NCI-H748 treated with DMSO at 0.1 percent for 48 hours (cell line): ENCODE measurements around the gene SH3BP4.

ENCODE experiments used
- DNase-seq: peaks from one replicate; lab custom pipeline; 2025; lab: John Stamatoyannopoulos, UW

Gene SH3BP4

DNA sequence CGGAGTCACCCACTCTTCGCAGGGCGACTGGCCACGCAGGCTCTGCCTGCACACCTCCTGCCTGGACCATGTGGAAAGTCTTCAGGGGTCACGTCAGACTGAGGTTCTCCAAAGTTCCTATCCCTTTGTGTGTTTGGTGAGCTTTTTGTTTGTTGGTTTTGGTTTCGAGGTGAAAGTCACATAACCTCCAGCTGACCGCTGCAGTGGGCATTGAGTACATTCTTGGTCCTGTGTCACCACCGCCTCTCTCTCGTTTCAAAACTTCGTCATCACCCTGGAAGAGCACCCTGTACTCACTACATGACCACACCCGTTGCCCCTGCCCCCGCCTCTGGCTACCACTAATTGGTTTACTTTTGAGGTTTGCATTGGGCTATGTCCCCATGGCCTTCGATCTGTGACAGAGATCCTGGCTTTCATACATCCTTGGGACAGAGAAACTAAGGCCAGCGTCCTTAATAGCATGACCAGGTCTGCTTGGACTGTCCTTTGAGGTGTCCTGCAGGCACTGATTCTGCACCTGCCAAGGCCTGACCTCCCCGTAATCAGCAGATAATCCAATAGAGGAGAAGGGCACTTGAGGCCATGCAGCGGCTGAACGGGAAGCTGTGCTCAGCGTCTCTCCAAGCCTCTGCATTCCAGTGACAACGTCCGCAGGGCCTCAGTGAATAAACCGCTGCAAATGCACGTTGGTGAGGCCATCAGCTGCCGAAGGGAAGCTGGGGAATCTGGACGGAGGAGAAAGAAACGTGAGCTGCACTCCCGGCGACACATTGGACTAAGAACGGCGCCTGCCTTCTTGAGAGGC, 46.8 kb downstream of the SH3BP4 start:
- no peak for DNase-seq

DNA sequence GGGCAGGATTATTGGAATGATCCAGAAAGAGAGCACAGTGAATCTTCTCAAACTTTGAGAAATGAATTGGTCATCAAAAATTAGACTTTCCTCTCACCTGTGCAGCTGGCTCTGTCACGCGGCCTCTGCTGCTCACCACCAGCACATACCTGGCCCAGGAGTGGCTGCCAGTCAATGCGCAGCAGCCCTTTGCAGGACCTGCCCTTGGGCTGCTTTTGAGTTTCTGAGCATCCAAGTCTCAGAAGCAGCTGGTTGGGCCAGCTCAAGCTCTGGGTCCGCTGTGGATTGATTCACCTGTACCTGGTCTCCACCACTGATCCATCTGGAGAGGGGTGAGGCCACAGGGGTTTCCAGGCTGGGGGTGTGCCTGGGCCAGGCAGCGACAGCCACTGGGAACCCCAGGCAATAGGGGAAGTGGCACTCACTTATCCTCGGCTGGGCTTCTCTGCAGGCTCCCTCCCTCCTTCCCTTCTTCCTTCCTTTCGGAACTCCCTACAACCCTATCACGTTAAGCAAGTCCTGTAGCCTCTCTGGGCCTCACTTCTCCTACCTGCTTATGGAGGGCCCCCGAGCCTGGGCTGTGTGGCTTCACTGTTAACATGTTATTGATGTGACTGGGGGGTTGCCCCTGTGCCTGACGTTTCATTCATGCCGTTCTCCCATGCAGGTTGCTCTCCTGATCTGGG, 48.1 kb downstream of the SH3BP4 start:
- no peak for DNase-seq

DNA sequence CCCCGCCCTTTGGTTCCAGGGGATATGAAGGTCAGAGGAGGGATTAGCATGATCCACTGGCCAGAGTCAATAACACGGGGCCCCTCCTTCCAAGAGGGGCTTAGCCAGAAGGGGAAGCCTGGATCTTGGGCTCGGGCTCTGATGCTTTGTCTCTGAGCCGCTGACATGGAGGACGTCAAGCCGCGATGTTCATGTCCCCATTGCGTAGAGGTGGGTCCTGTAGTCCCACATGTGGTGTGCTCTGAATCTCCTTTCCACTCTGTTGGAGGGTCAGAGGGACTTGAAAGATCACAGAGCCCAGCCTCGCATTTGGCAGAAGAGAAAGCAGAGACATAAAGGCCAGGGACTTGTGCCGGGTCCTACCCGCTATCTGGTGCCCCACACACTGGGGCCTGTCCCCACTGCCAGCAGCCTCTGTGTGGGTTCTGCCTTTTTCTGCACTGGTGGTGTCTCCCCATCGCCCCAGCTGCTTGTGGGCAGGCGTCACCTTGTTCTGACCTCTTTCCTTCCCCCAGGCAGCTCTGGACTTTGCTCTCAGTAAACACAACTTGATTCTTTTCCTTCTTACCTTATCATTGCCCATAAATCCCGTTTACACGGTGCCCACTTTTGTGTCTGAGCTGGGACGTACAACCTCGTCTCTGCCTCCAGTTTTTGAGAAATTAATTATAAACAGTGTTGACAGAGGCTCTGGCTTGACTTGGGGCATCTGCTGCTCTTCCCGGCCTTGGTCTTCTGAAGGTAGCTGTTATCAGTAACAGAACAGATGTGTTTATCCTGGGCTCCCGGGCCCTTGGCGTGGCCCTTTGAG, 48.8 kb downstream of the SH3BP4 start:
- no peak for DNase-seq

GRCh38 chr2:235001237-235002133, 49.7 kb downstream of the SH3BP4 start:
- no peak for DNase-seq

DNA sequence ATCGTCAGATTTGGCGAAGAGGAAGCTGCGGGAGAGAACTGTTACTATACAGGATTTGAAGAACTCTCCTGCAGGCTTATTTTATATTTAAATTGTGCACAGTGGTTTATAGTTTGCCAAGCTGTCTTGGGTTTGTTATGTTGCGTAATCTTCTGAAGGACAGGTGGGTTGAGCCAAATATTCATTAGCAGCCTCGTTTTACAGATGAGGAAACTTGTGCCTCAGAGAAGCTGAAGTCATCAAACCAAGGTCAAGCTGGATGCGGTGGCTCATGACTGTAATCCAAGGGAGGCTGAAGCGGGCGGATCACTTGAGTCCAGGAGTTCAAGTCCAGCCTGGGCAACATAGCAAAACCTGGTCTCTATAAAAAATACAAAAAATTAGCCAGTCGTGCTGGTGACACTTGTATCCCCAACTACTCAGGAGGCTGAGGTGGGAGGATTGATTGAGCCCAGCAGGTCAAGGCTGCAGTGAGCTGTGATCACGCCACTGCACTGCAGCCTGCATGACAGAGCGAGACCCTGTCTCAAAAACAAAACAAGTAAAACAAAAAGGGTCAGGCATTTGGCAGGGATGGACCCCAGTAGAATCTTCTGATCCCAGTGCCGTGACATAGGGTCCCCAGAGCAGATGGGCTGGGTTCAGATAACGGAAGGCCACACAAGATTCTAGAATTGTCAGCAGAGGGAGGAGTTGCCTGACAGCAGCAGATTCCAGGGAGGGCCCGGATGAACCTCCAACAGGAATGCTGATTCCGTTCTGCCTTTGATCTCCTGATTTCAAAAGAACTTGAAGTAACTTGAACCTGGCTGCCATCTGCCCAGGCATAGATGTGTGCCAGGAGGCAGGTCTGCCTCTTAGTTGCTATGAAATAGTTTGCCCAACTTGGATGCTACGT, 50.6 kb downstream of the SH3BP4 start:
- no peak for DNase-seq

DNA sequence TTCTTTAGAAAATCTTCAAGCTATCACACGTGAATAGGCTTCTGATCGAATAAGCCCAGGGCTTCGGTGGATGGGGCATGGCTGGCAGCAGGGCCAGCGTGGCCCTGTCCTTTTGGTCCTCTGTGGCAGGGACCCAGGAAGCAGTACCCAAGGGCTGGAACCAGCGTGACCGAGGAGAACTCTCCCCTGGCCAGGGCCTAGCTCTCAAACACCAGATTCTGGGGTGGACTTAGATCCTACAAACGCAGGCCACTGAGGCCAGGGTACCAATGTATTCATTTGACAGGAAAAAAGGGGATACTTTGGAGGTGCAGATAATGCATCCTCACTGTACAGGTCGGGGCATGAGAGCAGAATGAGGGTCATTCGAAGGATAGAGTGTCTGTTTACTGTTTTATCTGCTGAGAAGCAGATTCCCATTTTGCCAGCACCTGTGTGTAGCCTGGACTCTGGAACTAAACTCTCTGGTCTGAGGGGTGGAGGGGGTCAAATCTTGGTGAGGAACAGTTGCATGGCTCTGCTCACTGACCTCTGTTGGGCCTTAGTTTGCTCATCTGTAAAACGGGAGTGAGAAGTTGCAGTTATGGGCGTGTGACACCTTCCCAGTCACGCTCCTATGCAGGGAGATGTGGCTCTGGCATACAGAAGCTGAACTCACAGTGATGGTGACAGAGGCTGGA, 51.4 kb downstream of the SH3BP4 start:
- no peak for DNase-seq

GRCh38 chr2:235004329-235004903, 52.6 kb downstream of the SH3BP4 start:
- no peak for DNase-seq

DNA sequence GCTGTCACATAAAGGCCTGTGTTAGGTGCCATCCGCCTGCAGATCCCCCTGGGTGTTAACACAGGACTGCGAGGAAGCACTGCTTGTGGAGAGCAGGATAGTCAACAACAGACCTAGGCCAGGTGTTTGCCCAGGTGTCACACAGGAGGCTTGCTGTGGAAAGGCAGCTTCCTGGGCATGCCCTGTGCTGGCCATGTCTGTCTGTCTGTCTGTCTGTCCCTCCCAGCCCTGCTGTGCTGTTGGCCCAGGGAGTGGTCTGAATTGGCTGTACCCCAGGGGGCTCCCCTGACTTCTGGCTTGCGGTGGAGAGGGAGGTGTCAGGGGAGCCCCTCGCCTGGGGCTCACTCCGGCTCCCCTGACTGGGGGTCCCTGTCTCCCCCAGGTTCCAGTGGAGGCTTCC, 53.2 kb downstream of the SH3BP4 start:
- DNase-seq = no peak

- peak; percentile 26 for DNase-seq
Measured at GRCh38 chr2:235005603-235006259, 53.9 kb downstream of the SH3BP4 start.

DNA sequence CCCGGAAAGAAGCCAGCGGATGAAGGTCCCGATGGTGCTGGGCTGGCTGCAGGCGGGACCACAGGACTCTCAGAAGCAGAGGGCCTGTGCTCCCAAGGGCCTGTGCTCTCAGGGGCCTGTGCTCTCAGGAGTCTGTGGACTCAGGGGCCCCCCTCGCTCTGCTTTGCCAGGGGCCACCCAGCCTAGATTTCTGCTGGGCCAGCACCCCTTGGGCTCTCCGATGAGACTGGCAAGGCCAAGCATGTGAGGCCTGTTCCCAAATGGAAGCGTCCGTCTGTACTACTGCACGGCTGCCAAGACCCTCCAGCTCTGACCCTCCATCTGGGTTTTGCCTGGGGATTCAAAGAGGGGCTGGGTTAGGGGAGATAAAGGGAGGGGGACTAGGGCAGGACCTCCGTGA, 54.6 kb downstream of the SH3BP4 start:
- no peak for DNase-seq

DNA sequence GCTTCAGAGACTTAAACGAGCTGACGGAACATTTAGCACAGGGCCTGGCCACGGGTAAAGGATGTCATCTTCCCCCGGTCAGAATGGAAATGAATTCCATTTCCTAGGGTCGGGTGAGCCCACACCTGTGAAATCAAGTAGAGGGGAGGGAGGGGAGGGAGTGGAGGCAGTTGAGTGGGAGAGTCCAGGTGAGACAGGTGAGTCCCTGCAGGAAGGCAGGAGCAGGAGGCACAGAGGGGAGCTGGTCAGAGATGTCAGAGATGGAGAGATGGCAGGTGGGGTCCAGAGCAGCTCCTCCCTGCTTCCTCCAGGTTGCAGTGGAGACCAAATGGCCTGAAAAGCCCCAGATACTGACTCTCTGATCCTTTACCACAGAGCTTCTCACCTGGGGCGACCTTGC, 55.2 kb downstream of the SH3BP4 start:
- DNase-seq = no peak

DNA sequence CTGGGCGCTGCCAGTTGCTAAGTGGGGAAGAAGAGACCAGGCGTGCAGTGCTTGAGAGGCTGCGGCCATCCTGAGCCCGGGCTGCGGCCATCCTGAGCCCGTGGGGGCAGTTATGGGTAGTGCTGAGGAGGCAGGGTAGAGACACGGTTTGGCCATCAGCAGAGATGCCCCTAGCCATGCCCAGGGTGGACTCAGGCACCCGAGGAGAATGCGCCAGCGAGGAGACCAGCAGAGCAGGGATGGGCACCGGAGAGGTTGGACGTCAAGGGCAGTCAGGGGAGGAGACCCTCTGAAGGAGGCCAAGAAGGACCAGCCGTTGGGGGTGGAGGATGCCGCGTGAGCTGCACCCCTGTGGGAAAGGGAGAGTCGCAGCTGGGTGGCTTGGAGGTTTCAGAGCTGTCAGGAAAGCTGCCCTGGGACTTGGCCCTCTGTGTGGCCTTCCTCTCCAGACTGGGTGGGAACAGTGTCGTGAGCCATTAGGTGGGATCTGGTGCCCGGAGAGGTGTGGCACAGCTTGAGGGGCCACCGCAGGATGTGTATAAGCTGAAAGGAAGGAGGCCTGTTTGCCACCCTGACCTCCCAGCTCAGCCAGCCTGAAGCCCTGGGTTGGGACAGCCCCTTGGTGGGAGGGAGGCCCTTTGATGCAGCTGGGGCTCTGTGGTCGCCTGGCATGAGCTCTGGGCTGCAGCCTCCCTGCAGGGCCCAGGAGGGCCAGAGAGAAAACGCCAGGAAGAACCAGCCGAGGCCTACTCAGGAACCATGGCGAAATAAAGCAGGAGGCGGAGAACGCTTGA, 56.0 kb downstream of the SH3BP4 start:
- DNase-seq = no peak

DNA sequence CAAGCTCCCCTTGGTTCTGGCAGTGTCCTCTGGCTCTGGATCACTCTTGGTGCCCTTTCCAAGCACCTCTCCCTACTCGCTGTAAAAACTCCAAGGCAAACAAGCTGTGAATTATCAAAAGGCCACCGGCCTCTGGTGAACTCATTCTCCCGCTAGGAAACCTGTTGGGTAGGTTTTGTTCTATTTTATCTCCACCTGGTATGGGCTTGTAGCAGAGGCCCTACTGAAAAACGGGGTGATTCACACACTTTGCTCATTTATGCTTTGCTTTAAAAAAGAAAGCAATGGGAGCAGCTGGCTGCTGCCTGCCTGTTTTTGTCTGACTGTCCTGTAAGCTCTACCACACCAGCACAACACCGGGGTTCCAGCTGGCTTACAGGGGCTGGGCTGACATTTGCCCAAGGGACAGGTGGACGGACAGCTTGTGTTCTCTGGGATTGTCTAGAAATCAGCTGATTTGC, 56.8 kb downstream of the SH3BP4 start:
- peak; percentile 32 for DNase-seq

- no peak for DNase-seq
Measured at GRCh38 chr2:235009081-235009480, 57.3 kb downstream of the SH3BP4 start.

DNA sequence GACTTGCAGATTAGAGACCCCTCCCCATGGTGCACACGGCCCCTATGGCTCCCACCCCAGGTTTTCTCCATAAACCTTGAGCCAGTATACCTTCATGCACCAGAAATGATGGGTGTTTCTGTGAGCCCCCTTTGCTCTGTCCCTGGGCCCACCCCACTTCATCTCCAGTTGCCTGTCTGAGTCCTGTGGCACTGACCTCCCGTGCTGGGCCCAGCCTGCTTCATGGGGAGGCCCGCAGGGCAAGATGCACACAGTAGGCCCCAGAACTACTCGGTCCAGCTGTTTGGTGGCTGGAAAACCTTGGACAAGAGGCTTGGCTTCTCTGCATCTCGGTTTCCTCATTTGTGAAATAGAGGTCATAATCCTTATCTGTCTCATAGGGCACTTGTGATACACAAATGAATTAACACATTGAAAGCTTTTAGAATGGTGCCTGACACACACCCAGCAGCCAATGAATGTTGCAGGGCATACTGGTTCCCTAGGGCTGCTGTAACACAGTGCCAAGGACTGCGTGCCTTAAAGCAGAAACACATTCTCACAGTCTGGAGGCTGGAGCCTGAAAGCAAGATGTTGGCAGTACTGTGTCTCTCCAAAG, 58.4 kb downstream of the SH3BP4 start:
- DNase-seq = no peak

- DNase-seq = no peak
Measured at GRCh38 chr2:235011607-235011928, 59.8 kb downstream of the SH3BP4 start.

- DNase-seq = no peak
Measured at GRCh38 chr2:235011929-235012631, 60.3 kb downstream of the SH3BP4 start.
